ENCODE results near the gene TGFBRAP1. TPM values are rescaled to one million over a fixed set of nuclear protein-coding genes. Genes with fewer than 3 reads are reported as not detected.

The TGFBRAP1 gene
- total RNA-seq, 1 experiment from 2014 or later: 16.4 TPM

GRCh38 chr2:105288133-105288532, 41.4 kb downstream of the TGFBRAP1 start:
- H3K27me3 ChIP-seq (ENCODE audit: control insufficient read depth, insufficient read depth, low read length): no peaks in the 10 kb centered on the region
- H3K4me3 ChIP-seq (ENCODE audit: insufficient read depth, low read depth, low read length): no peak overlapping the region
- DNase-seq: no peak
- no peaks in the 10 kb centered on the region; the same call in 1 of the 2 replicates for H3K36me3 ChIP-seq (replicated peaks; ENCODE audit: control insufficient read depth, insufficient read depth, low read length)

- peak; percentile 71 for DNase-seq
- Histone ChIP-seq H3K4me3 (ENCODE audit: insufficient read depth, low read depth, low read length) (no peak overlapping the region), H3K36me3 (replicated peaks; ENCODE audit: control insufficient read depth, insufficient read depth, low read length) (no peaks in the 10 kb centered on the region; the same call in 1 of the 2 replicates), H3K27me3 (ENCODE audit: control insufficient read depth, insufficient read depth, low read length) (no peaks in the 10 kb centered on the region)
Observed at GRCh38 chr2:105287692-105288091, 41.8 kb downstream of the TGFBRAP1 start.

DNA sequence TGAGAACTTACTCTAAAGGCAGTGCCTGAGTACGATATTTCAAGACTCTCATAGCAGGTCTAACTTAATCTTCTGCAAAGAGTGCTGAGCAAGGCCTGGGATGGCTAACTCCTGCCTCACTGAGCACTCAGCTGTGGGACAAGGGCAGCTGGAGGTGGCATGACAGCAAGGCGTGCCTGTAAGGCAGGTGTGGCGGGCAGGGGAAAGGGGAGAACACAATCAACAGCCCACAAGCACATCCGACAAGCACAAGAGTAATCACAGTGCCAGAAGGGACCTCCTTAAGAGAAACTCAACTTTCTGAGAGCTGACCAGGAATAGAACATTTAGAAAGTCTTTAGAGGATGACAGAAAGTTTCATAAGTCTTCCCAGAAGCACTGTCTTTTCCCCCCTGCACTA, 46.0 kb downstream of the TGFBRAP1 start:
- no peak for DNase-seq
- Histone ChIP-seq H3K27me3 (ENCODE audit: control insufficient read depth, insufficient read depth, low read length) (no peaks in the 10 kb centered on the region), H3K36me3 (replicated peaks; ENCODE audit: control insufficient read depth, insufficient read depth, low read length) (peaks cover 4% of the 10 kb centered on the region), H3K4me3 (ENCODE audit: insufficient read depth, low read depth, low read length) (no peak overlapping the region)

DNA sequence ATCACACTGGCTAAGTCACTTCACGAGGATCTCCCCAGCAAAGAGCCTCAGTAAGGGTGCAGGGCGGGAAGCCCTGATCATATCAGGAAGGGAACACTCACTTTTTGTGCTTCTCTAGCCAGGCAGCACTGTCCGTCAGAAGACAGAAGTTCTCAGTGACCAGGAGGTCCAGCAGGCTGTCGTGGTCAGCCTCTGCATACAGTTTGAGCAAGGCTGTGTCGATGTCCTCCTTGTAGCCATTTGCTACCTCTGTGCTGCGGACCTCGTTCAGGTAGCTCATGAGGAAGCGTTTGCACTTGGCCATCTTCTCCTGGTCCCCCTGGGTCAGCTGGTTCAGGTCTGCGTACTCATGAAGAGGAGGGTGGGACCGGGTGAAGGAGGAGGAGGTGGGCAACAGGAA, 49.3 kb downstream of the TGFBRAP1 start:
- Histone ChIP-seq H3K27me3 (ENCODE audit: control insufficient read depth, insufficient read depth, low read length) (no peaks in the 10 kb centered on the region), H3K4me3 (ENCODE audit: insufficient read depth, low read depth, low read length) (no peak overlapping the region), H3K36me3 (replicated peaks; ENCODE audit: control insufficient read depth, insufficient read depth, low read length) (peaks cover 5% of the 10 kb centered on the region)
- DNase-seq: no peak

GRCh38 chr2:105279126-105279525, 50.4 kb downstream of the TGFBRAP1 start:
- H3K4me3 ChIP-seq (ENCODE audit: insufficient read depth, low read depth, low read length): no peak overlapping the region
- DNase-seq: no peak

GRCh38 chr2:105278654-105279053, 50.9 kb downstream of the TGFBRAP1 start:
- Histone ChIP-seq H3K27me3 (ENCODE audit: control insufficient read depth, insufficient read depth, low read length) (no peaks in the 10 kb centered on the region), H3K4me3 (ENCODE audit: insufficient read depth, low read depth, low read length) (no peak overlapping the region), H3K36me3 (replicated peaks; ENCODE audit: control insufficient read depth, insufficient read depth, low read length) (peaks cover 11% of the 10 kb centered on the region)
- peak; percentile 42 for DNase-seq

More at GRCh38 chr2:105279126-105279525, 50.4 kb downstream of the TGFBRAP1 start:
- Histone ChIP-seq H3K36me3 (replicated peaks; ENCODE audit: control insufficient read depth, insufficient read depth, low read length) (peaks cover 11% of the 10 kb centered on the region), H3K27me3 (ENCODE audit: control insufficient read depth, insufficient read depth, low read length) (no peaks in the 10 kb centered on the region)

GRCh38 chr2:105274046-105274445, 55.5 kb downstream of the TGFBRAP1 start:
- peaks cover 11% of the 10 kb centered on the region for H3K36me3 ChIP-seq (replicated peaks; ENCODE audit: control insufficient read depth, insufficient read depth, low read length)
- DNase-seq: no peak
- H3K27me3 ChIP-seq (ENCODE audit: control insufficient read depth, insufficient read depth, low read length): no peaks in the 10 kb centered on the region
- no peak overlapping the region for H3K4me3 ChIP-seq (ENCODE audit: insufficient read depth, low read depth, low read length)

GRCh38 chr2:105272176-105272575, 57.4 kb downstream of the TGFBRAP1 start:
- Histone ChIP-seq H3K4me3 (ENCODE audit: insufficient read depth, low read depth, low read length) (no peak overlapping the region), H3K27me3 (ENCODE audit: control insufficient read depth, insufficient read depth, low read length) (no peaks in the 10 kb centered on the region), H3K36me3 (replicated peaks; ENCODE audit: control insufficient read depth, insufficient read depth, low read length) (peaks cover 16% of the 10 kb centered on the region)
- no peak for DNase-seq

DNA sequence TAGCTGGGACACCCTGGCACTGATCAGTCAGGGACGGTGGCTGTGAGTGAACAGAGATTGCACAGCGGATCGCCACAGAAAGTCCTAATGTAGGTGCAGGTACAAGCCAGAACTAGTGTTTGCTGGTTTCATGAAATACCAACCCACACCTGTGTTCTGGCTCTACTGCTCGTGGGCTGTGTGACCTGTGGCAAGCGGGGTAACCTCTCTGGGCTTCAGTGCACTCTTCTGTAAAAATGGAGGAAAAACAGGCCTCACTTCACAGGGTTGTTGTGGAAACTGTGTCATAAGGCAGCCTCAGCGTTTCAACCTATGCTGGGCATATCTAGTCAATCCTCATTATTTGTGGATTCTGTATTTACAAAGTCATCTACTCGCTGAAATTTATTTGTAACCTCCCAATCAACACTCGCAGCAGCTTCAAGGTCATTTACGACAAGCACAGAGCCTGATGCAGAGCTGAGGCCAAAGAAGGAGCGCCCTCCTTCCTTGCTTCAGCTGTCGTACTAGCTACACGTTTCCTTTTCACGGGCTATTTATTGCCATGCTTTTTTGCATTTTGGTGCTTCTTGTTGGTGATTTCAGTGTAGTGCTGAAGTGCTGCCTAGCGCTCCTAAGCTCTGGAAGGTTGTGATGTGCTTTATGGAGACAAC, 58.0 kb downstream of the TGFBRAP1 start:
- no peak for DNase-seq
- Histone ChIP-seq H3K27me3 (ENCODE audit: control insufficient read depth, insufficient read depth, low read length) (no peaks in the 10 kb centered on the region), H3K4me3 (ENCODE audit: insufficient read depth, low read depth, low read length) (no peak overlapping the region), H3K36me3 (replicated peaks; ENCODE audit: control insufficient read depth, insufficient read depth, low read length) (peaks cover 18% of the 10 kb centered on the region)

DNA sequence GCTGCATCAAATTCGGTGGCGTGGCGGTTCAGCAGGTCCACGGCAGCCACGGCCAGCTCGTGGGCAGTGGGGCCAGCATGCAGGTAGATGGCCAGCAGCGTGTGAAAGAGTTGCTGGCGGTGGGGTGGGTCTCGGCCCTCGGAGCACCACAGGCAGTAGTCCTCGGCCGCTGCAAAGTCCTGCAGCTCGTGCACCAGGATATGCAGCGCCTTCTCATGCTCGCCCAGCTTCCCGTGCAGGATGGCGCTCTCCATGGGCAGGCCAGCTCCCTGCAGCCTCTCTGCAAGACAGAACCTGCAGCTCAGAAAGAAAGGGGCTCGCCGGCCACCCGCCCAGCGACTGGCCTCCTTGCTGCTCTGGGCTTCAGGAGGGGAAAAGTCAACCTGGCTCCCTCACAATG, 60.1 kb downstream of the TGFBRAP1 start:
- Histone ChIP-seq H3K4me3 (ENCODE audit: insufficient read depth, low read depth, low read length) (no peak overlapping the region), H3K27me3 (ENCODE audit: control insufficient read depth, insufficient read depth, low read length) (no peaks in the 10 kb centered on the region), H3K36me3 (replicated peaks; ENCODE audit: control insufficient read depth, insufficient read depth, low read length) (peaks cover 12% of the 10 kb centered on the region)
- no peak for DNase-seq

DNA sequence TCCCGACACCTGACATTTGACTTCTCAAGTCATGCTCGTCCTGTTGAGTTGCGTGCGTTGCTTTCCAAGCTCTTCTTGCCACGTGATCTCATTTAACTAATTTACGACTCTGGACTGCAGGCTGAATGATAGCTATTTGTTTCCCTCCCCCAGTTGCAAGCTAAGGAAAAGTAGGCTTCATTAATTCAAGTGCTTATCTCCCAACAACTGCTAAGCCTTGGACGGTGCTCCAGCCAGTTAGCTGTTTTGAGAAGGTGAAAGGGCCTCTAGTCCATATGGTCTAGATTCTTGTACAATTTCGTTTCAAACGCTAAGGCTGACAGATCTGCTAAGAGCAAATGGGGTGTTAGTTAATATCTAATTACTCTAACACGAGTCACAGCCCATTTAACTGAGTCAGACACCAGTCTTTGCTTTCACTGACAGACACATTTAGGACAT, 66.9 kb downstream of the TGFBRAP1 start:
- Histone ChIP-seq H3K4me3 (ENCODE audit: insufficient read depth, low read depth, low read length) (no peak overlapping the region), H3K27me3 (ENCODE audit: control insufficient read depth, insufficient read depth, low read length) (no peaks in the 10 kb centered on the region), H3K36me3 (replicated peaks; ENCODE audit: control insufficient read depth, insufficient read depth, low read length) (peaks cover 5% of the 10 kb centered on the region)
- DNase-seq: no peak

- no peak for DNase-seq
- Histone ChIP-seq H3K4me3 (ENCODE audit: insufficient read depth, low read depth, low read length) (no peak overlapping the region), H3K27me3 (ENCODE audit: control insufficient read depth, insufficient read depth, low read length) (no peaks in the 10 kb centered on the region), H3K36me3 (replicated peaks; ENCODE audit: control insufficient read depth, insufficient read depth, low read length) (no peaks in the 10 kb centered on the region; the same call in 1 of the 2 replicates)
Observed at GRCh38 chr2:105261061-105261460, 68.5 kb downstream of the TGFBRAP1 start.

DNA sequence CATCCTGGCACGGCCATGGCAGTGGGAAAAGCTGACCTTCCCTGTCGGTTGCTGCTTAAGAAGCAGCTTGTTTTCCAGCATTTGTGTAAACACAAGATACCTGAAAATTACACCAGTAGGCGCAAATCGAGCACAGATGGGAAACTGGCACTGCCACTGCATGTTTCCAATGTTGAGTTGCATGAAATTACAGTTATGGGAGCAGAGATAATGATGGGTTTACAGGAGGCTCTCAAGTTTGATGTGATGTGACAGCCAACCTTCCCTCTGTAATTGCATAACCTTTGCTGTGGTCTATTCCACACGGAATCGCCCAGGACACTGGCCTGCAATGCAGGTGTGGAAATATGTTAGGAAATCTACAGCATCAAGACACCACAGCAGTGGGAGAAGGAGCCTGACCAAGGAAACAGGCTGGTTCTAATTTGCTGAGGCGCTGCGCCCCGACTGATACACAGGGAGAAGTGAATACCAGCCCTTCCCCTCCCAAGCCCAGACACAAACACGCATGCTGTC, 70.6 kb downstream of the TGFBRAP1 start:
- H3K27me3 ChIP-seq (ENCODE audit: control insufficient read depth, insufficient read depth, low read length): no peaks in the 10 kb centered on the region
- no peak for DNase-seq
- no peaks in the 10 kb centered on the region for H3K36me3 ChIP-seq (replicated peaks; ENCODE audit: control insufficient read depth, insufficient read depth, low read length)
- no peak overlapping the region for H3K4me3 ChIP-seq (ENCODE audit: insufficient read depth, low read depth, low read length)

DNA sequence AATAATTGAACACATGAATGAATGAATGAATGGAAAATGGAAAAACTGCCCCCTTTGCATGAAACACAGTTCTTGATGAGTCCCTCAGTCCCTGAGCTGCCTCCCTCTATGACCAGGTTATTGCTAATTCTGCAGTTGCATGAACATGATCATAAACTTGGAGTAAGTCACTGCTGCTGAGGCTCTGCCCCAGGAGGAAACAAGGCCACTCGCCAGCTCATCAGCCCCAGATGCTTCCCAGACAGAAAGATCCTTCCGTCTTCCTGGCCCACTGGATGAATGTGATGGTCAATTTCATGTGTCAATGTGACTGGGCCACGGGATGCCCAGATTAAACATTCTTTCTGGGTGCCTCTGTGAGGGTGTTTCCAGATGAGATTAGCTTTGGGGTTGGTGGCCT, 71.6 kb downstream of the TGFBRAP1 start:
- no peak for DNase-seq
- no peaks in the 10 kb centered on the region for H3K27me3 ChIP-seq (ENCODE audit: control insufficient read depth, insufficient read depth, low read length)
- H3K4me3 ChIP-seq (ENCODE audit: insufficient read depth, low read depth, low read length): no peak overlapping the region
- H3K36me3 ChIP-seq (replicated peaks; ENCODE audit: control insufficient read depth, insufficient read depth, low read length): no peaks in the 10 kb centered on the region

GRCh38 chr2:105256431-105257047, 73.0 kb downstream of the TGFBRAP1 start:
- no peaks in the 10 kb centered on the region for H3K36me3 ChIP-seq (replicated peaks; ENCODE audit: control insufficient read depth, insufficient read depth, low read length)
- DNase-seq: no peak
- H3K27me3 ChIP-seq (ENCODE audit: control insufficient read depth, insufficient read depth, low read length): no peaks in the 10 kb centered on the region
- no peak overlapping the region for H3K4me3 ChIP-seq (ENCODE audit: insufficient read depth, low read depth, low read length)
